GM18858 (cell line): ENCODE data around the gene ZSCAN31.

Experiments
- ATAC-seq: cut with Tn5 transposase; IDR thresholded peaks from one replicate; pipeline ENCODE4 v1.9.1; 2021; ENCODE audit not compliant: unreplicated experiment

The ZSCAN31 gene

DNA sequence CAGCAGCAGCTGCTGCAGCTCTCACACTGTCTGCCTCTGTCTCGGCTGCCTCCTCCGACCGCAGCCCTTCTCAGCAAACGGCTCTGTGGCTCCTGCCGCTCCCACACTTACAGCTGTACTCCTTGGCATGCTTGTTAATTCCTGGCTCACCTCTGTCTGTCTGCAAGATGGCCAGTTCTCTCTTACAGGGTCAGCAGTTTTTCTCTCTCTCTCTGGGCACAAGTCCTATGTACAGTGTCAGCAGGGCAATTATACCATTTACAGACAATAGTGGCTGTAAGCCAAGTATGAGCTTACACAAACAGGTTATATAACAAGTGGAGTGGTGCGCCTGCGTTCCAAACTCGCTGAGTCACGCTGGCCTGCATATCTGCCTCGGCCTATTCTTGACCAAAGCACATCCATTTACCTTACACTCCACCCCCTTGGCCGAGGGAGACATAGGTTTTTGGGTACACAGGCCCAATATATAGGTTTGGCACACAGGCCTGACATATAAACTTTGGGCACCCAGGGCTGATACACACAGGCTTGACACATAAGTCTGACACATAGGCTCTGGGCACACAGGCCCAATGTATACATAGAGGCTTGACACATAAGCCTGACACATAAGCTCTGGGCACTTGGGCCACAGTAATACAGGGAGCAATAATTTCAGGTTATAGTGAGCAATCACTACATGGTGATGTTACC, 18.2 kb upstream of the ZSCAN31 start:
- ATAC-seq, result no peak

DNA sequence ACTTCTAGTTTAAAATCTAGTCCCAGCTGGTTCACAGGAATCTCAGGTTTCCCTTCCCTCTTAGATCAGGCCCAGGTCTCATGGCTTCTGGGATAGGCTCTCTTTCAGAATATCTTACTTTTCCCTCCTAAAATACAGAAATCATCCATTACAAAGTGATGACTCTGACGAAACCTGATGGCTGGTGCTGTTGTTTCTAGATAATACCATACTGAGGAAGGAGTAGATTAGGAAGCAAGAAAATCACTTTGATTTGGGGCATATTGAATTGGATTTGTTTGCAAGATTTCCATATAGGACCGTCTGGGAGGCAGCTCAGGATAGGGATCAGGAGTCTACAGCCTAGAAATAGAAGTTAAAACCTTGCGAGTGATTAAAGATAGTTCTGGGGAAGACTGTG, 17.4 kb upstream of the ZSCAN31 start:
- ATAC-seq, result no peak

DNA sequence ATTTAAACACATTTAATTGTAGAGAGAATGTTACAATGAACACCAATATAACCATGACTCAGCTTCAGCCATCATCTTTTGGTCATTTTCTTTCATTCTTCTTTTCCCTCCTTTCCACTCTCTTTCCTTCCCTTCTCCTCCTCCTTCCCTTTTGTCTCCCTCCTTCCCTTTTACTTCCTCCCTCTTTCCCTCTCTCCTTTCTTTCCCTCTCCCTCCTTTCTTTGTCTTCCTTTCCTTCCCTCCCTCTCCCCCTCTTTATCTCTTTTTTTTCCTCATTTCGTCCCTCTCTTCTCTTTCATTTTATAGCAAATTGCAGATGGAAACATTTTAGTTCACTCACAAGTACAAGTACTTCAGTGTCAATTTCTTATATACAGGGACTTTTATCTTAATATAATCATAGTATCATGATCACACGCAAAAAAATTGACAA, 15.6 kb upstream of the ZSCAN31 start:
- no peak for ATAC-seq

- no peak for ATAC-seq
Observed at GRCh38 chr6:28351087-28351486, 15.1 kb upstream of the ZSCAN31 start.

DNA sequence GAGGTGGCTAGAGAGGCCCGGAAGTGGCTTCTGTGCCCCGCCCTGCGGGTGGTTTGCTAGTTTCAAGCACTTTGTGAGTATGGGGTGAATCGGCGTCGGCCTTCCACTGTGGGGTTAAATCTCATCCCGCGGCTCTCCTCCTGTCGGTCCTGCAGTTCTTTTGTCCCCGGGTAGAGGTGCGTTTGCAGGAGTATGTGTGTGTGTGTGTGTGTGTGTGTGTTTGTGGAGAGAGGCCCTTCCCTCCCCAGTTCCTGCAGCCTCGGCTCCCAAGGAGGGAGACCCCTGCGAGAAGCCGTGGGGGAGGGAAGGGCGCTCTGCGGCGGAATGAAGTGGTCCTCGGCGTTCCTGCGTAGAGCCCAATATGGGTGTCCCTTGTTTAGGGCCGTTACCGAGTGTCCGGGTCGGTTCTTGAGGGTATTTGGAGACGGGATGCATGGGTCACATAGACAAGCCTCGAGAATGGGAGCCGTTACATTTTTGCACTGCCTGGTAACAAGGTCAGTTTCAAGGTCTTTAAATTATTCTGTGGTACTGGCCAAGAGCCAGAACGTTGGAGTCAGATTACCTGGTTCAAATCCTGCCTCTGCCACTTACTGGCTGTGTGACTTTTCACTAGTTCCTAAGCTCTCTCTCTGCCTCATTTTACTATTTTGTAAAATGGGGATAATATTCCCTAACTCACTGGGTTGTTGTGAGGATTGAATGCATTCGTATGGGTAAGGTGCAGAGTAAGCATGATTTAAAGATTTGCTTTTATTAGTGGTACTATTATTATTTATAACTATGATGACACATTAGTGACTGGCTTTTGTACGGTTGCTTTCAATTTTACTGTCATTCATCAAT, 14.2 kb upstream of the ZSCAN31 start, which contains the start of gene ZKSCAN3:
ZKSCAN3 (plus strand) TSS at position 56 of the 846 bp plus-strand sequence. CDS start 9,640 bp downstream, outside the sequence.
- ATAC-seq, result peak; percentile 96

DNA sequence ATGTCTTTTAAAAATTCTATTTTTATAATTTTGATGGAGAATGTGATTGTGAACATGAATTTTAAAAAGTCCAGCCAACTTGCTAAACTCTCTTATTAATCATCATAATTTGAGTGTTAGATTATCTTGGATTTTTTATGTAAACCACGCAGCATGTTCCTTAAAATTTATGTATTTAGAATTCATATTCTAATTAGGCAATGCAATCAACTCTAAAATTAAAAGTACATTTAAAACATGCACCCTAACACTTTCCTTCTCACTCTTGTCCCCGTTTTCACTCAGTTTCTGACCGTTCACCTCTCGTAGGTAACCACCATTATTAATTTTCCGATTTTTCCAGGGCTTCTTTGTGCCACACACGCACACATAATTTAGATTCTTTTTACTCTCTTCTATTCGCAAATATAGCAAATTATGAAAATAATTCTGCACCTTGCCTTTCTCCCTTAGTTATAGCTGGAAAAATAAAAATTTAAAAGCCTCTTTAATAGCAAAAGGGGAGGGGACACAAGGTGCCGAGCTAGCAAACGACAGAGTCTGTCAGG, 13.5 kb upstream of the ZSCAN31 start:
- ATAC-seq, result no peak

DNA sequence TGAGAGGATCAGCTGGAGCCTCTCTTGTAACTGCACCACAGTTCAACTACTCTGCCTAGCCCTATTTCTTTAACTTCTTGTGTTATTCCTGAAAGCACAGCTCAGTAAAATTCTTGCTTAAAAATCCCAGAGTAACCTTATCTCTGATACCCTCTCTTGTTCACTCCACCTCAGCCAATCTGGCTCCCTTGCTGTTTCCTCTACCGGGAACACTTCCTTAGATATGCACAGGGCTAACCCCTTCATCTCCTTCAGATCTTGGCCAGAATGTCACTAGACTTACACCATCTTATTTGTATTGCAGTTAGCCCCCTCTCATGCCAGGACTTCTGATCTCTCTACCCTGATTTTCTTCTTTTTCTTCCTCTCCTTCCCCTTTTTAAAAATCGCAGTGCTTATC, 11.2 kb upstream of the ZSCAN31 start:
- ATAC-seq, result no peak

GRCh38 chr6:28345201-28345600, 9.3 kb upstream of the ZSCAN31 start:
- no peak for ATAC-seq

DNA sequence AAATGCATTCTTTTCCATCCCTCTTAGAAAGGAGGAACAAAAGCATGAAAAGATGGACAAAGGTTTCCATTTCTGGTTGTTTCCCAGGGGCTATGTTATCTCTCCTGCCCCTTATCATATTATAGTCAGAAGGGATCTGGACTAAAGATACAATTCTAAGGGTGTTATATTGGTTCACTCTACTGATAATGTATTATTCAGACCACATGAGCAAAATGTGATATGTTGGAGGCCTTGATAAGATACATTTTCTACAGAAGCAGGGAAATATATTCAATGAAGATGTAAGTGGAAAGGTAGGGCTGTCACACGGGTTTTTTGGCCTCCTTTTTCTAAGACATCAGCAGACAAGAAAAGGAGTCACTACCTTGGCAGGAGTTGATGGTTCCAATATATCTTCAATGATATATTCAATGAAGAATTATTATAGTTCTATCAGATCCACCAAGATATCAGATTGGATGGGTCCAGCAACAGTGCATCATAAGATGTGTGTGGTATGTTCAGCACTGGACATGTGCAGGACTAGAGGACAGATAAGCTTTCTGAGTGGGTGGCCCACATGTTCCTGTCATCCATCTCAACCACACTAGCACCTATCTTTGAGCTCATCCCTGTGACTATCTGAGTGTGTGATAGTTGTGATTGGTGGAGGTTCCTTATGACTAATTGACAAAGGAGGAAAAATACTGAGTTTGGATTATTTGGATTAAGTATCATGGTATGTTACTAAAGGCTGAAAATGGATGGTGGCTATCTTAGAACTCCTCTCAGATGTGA, 8.1 kb upstream of the ZSCAN31 start:
- ATAC-seq, result no peak

DNA sequence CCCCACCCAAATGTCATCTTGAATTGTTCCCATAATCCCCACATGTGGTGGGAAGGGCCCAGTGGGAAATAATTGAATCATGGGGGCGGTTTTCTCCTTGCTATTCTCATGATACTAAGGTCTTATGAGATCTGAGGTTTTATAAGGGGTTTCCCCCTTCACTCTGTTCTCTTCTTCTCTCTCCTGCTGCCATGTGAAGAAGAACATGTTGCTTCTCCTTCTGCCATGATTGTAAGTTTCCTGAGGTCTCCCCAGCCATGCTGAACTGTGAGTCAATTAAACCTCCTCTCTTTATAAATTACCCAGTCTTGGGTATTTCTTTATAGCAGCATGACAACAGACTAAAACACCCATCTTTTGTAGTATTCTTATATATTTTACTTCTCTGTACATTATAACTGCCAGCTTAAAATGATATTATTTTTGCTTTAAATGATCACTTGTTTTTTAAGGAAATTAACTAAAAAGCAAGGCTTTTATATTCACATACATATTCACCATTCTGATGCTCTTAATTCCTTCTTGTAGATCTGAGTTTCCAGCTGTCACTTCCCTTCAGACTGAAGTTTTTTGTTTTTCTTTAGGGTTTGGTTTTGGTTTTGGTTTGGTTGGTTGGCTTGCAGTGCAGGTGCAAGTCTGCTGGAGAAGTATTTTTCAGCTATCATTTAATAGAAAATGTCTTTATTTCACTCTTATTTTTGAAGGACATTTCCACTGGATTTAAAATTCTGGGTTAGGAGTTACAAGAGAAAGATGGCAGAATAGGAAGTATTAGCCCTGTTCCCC, 4.6 kb upstream of the ZSCAN31 start:
- ATAC-seq, result no peak

DNA sequence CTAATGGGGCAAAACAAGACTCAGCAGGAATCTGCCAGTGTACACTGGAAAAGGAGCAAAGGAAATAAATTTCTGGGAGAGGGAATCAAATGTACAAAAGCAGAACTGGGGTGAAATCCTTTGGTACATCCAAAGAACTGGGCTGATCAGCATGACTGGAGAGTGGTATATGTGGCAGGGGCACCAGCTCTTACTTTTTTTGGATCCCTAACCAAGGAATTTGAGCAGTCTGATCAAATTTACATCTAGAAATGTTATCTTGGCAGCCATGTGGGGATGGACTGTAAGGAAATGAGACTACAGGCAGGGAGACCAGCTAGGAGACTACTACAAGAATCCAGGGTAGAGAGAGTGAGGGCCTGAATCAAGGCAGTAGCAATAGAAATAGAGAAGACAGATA, 1.2 kb upstream of the ZSCAN31 start:
- ATAC-seq, result no peak

DNA sequence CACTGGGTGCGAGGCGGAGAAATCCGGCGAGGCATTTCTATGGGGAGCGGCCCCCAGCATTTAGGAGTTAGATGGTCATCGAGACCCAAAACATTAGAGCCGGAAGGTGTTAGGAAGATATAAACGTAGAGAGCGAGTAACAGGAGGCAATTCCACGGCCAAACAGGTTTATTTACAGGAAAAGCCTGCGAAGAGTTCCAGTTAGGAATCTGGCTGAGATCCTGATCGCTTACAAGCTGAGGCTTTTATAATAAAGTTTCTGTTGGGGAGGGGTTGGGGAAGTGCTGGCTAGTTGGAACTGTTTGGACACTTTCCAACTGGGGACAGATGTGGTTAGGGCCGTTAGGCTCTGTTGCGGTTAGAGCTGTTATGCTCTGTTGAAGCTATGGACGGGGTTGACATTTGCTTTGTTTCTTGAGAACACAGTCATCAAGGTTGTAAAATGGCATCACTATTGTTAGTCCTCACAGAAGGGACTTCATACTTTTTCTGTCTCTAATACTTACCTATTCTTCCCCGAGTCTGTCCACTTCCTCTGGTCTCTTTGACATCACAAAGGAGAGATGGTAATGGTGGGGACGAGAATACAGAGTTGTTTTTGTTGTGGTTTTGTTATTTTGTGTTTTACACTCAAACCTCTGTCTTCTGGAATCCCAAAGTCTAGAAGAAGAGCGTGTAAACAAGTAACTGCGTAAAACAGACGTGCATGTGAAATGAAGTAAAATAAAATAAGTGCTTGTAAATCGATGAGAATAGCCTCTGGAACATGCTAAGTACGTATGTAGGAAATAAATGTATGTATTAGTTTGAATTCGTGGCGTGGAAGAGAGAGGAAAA, 554 bp upstream of the ZSCAN31 start:
- ATAC-seq, result peak; percentile 46

DNA sequence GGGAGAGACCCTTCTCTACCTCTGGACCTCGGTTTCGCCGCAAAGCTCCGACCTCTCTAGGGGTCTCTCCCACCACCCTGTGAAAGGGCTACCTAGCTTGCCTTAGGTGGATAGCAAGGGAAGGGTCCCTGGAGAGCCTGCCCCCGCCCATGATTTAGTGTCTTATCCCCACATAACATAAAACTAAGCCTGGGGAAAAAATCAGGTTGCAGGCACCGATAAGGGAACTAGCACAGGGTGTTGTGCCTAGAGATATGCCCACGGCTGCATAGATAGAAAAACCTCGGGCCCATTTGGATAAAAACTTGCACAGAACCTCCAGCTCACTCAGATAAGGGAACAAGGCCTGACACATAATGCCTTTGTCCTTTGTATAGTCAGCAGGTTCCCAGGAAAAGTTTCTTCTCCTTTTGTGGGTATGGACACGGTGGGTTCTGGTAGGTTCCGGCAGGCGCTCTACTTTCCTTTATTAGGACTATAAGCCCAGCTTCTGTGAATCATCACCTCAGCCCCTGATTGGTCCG, 846 bp downstream of the ZSCAN31 start:
- no peak for ATAC-seq

- no peak for ATAC-seq
Observed at GRCh38 chr6:28334286-28335039, 1.5 kb downstream of the ZSCAN31 start.

GRCh38 chr6:28333599-28334018, 2.3 kb downstream of the ZSCAN31 start:
- ATAC-seq, result no peak

- no peak for ATAC-seq
Observed at GRCh38 chr6:28333047-28333446, 2.9 kb downstream of the ZSCAN31 start.

DNA sequence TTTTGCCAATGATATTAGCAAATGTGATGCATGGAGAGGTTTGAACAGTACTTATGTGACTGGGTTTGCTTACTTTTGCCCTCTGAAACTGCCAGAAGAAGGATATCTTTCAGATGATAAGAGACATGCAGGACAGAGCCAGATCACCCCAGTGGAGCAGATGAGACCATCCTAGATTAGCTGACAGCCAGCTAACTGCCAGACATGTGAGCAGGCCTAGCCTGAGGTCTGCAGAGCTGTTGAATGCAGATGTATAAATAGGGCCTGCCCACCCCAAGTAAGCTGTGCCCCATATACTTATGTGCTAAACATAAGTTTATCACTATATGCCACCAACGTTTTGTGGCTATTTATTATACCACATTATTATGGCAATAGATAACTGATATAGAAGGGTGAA, 5.9 kb downstream of the ZSCAN31 start:
- ATAC-seq, result no peak

DNA sequence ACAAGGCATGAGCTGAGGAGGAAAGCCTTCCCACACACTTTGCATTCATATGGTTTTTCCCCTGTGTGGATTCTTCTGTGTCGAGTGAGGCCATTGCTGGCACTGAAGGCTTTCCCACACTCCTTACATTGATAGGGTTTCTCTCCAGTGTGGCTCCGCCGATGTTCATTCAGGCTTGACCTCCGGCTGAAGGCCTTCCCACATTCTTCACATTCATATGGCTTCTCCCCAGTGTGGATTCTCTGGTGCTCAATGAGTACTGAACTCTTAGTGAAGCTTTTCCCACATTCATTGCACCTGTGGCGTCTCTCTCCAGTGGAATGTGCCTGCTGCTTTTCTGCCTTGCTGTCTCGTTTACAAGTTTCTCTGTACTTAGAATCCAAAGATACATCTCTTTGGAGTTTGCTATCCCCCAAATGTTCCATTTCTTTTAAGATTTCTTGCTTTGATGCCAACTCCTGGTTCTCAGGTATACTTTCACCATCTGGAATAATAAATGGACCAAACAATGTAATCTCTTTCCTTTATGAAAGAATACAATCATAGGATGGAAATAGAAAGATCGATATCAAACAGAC, 9.5 kb downstream of the ZSCAN31 start:
- ATAC-seq, result no peak
